LNCAP (cell line): Measurements from ENCODE around the gene FLOT2.

Source experiments
- TF ChIP-seq, protein P1 (sequence below): fragments of 450-650 bp; IDR thresholded peaks from 2 replicates; pipeline ENCODE4 v1.5.1; 2017; ENCODE audit warnings: mild to moderate bottlenecking

FLOT2 gene

DNA sequence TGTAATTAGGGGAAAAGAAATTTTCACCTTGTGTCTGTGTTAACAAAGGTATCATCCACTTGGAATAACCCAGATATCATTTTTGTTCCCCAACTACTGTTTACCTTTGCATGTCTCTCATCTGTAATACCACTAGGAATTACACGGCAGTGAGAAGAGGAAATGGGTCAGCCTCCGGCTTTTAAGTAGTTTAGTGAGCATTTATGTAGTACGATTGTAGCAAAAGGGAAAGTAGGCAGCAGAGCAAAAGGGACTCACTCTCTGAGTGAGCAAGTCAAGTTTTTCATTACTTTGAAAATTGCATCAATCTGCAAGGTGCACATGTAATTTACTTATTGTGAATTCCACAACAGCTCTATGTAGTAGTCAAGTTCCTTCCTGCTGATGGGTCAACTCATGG, 42.6 kb upstream of the FLOT2 start:
- TF ChIP-seq, protein P1, sequence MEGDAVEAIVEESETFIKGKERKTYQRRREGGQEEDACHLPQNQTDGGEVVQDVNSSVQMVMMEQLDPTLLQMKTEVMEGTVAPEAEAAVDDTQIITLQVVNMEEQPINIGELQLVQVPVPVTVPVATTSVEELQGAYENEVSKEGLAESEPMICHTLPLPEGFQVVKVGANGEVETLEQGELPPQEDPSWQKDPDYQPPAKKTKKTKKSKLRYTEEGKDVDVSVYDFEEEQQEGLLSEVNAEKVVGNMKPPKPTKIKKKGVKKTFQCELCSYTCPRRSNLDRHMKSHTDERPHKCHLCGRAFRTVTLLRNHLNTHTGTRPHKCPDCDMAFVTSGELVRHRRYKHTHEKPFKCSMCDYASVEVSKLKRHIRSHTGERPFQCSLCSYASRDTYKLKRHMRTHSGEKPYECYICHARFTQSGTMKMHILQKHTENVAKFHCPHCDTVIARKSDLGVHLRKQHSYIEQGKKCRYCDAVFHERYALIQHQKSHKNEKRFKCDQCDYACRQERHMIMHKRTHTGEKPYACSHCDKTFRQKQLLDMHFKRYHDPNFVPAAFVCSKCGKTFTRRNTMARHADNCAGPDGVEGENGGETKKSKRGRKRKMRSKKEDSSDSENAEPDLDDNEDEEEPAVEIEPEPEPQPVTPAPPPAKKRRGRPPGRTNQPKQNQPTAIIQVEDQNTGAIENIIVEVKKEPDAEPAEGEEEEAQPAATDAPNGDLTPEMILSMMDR = no peak

DNA sequence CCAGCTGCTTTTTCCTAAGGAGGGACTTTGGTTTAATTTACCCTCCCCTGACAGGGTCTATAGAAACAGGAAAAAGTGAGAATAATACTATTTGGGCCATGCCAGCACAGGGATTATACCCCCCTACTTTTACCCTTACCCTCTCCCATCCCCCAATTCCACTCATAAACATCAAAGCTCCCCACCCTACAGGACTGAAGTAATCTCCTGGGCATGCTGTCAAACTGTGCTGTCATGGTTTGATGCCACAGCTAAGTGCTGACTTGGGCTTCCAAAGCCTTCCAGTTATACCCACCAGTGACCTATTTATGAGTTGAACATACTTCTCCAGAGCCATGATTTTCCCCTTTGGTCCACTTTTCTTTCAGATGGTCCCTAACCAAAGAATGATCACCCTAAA, 41.0 kb upstream of the FLOT2 start:
- TF ChIP-seq, protein P1 = no peak

DNA sequence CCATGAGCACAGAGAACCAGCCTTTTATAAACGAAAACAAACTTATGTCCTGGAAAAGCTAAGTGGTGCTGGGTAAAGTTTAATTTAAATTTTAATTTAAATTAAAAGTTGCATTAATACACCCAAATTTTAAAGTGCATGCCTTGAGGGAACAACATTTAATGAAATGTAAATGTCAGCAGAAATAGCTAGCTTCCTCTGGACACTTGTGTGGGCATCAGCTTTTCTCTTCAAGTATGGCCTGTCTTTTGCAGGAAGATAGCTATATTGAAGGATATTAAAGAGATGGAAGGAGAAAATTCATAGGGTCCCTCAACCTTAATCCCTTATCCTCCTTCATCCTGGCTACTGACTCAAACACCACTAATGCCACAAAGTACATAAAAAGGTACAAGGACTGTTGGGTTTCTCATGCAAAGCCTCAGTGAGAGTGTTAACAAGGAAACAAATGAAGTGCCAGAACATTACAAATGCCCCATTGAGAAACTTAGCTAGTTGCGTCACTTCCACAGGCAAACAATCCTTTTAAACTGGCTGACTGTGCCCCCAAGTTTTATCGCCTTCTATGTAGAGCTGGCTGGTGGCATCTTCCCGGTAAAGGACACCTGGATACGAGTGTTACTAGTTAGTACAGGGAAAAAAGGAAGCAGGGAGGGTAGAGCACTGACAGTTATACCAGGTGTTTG, 39.7 kb upstream of the FLOT2 start:
- TF ChIP-seq, protein P1 = no peak

DNA sequence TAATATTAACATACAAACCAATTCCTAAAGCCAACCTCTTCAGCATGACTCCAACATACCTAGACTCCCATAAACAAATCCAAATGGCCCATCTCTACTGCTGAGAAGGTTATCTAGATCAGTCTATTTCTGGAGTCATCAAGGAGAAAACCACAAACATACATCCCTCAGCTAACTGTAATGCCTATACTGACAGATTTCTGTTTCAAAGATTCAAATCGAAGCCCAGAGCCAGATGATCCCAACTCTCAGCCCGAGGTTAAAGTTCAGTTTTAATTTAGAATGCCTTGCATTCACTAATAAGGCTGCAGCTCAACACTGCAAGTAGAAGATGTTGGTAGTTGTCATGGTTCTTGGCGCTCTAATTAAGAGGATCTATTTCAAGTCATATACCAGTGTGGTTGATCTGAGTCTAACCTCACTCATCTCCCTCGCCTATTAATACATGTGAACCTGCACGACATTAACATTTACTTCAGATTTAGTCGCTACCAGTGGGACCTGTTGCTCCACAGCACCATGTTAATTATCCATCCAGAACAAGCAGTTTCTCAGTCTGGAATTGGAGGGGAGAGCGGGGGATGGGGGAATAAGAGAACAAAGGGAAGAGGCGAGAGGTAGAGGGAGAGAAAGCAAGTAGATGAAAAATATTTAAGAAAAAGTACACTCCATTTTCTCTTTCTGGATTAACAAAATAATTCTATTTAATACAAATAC, 38.4 kb upstream of the FLOT2 start:
- TF ChIP-seq, protein P1 = no peak

DNA sequence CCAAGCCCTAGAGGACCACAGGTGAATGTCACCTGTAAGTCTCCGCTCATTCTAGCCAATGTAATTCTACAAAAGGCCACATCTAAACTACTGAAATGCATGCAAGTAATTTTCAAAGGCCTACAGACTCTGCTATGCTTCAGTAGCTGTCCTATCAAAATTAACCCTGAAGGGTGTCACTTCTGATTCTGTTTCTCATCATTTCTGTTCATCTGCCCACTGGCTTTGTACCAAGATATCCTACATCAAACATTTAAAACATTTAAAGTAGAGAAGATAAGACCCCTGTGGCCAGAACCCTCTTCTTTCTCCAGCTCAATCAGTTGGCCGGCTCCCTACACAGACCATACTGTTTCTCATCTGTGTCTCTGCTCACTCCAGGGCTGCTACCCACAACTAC, 32.3 kb upstream of the FLOT2 start:
- TF ChIP-seq, protein P1 = no peak

DNA sequence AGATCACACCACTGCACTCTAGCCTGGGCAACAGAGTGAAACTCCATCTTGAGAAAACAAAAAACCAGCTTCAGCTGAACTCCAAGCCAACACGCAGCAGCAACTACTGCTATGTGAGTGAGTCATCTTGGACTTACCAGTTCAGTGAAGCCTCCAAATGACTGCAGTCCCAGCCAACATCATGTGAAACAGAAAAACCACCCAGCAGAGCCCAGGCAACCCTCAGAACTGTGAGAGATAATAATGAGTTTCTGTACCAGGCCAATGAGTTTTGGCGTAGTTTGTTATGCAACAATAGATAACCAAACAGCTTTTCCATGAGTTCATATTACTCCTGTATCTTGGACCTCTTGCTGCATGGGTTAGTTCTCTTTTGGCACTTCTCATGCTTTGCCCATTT, 30.5 kb upstream of the FLOT2 start:
- TF ChIP-seq, protein P1 = no peak

DNA sequence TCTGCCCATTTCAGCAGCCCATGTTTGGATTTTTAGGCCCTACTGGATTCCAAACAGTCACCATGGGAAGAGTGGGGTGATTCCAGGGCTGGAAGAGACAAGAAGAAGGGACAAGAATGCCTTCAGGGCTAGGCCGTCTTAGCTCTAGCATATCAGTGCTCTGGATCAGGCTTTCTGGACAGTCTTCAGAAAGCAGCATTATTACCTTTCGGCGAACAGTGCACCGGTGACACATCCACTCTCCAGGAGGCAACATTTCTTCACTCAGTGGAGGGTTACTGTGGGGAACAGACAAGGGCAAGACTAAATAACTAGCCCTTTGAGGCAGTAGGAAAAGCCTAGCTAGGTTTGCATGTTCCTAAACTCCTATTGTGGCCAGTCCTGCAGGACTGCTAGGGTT, 29.3 kb upstream of the FLOT2 start:
- TF ChIP-seq, protein P1 = no peak
